Stimulated activated CD8-positive, alpha-beta memory T cell treated with anti-CD3 and anti-CD28 coated beads, Interleukin-4, amount 100 ng/mL, for 4 hours (primary cell): Measurements from ENCODE around the gene SEC16B.
"Not testable (repeated sequence)": the region's sequence is repeated elsewhere in the genome, so short reads cannot be mapped to it uniquely, and the experiment has no call there.

ENCODE experiments used
- DNase-seq, 2 donors: peaks; one replicate each; pipeline ENCODE4 v3.0.0-alpha.2; 2020; ENCODE audit warnings: low read depth in 2 of 2, low spot score in 1 of 2

The SEC16B gene

GRCh38 chr1:177969825-177970371 lies at the start of gene SEC16B:
Gene SEC16B (minus strand): TSS chr1:177970058. CDS start chr1:177967981, 2,077 bp downstream.
- DNase-seq = no peak

DNA sequence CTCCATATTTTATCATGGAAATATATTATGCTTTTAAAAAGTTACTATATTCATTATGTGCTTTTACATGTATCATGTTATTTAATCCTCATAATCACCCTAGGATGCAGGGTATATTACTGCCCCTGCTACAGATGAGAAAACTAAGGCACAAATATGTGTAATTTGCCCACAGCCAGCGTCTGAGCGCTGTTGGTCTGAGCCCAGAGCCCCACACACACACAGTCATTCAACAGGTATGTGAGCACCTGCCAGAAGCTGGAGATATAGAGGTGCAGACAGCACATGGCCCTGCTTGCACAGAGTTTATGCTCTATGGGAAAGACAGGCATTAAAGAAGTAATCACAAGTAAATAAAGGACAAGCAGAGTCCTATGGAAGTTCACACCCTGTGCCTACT lies 49.8 kb upstream of the SEC16B start:
- no peak for DNase-seq

- DNase-seq = no peak
Observed at GRCh38 chr1:178019208-178019607, 49.4 kb upstream of the SEC16B start.

GRCh38 chr1:178017517-178017916 lies 47.7 kb upstream of the SEC16B start:
- no peak for DNase-seq

GRCh38 chr1:178011864-178012503 lies 42.1 kb upstream of the SEC16B start:
- DNase-seq = no peak

- no peak for DNase-seq
Observed at GRCh38 chr1:178011465-178011828, 41.6 kb upstream of the SEC16B start.

- no peak for DNase-seq
Observed at GRCh38 chr1:178010674-178011464, 41.0 kb upstream of the SEC16B start.

DNA sequence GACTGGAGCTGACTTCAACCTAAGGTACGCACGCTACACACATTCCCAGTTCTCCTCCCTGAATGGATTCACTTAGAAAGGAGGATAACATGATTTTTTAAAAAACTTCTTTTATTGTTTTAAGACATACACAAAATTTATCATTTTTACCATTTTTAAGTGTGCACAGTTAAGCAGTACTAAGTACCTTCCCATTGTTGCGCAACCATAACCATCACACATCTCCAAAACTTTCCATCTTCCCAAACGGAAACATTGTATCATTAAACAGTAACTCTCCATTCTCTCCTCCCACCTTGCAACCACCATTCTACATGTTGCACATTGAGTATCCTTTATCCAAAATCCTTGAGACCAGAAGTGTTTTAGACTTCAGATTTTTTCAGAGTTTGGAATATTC lies 36.2 kb upstream of the SEC16B start:
- no peak for DNase-seq

GRCh38 chr1:178005450-178005849 lies 35.6 kb upstream of the SEC16B start:
- no peak for DNase-seq

GRCh38 chr1:178004926-178005391 lies 35.1 kb upstream of the SEC16B start:
- no peak for DNase-seq

GRCh38 chr1:177998696-177999631 lies 29.1 kb upstream of the SEC16B start:
- DNase-seq = no peak

GRCh38 chr1:177996957-177997356 lies 27.1 kb upstream of the SEC16B start:
- DNase-seq = no peak

- DNase-seq = no peak
Observed at GRCh38 chr1:177995369-177995768, 25.5 kb upstream of the SEC16B start.

GRCh38 chr1:177986281-177986680 lies 16.4 kb upstream of the SEC16B start:
- not testable (repeated sequence) for DNase-seq

- DNase-seq = no peak
Observed at GRCh38 chr1:177984761-177985160, 14.9 kb upstream of the SEC16B start.

DNA sequence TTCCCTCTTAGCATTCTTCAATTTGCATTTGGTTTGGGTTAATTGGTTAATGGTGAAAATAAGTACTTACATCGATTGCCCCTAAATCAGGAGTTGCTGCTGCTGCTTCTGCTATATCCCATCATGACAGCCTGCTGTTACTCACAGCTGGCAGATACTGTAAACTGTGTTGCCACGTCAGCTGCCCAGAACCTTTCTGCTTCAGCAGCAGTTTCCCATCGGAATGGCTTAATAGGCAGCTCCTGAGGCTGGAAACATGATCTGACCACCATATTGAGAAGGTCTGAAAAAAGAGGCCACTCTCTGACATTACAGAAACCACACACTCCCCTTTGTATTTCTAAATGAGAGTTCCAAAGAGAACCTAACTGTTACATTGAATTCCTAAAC lies 14.3 kb upstream of the SEC16B start:
- no peak for DNase-seq

GRCh38 chr1:177983482-177984135 lies 13.8 kb upstream of the SEC16B start:
- no peak for DNase-seq

GRCh38 chr1:177983077-177983476 lies 13.2 kb upstream of the SEC16B start:
- no peak for DNase-seq

- no peak for DNase-seq
Observed at GRCh38 chr1:177981200-177981599, 11.3 kb upstream of the SEC16B start.

DNA sequence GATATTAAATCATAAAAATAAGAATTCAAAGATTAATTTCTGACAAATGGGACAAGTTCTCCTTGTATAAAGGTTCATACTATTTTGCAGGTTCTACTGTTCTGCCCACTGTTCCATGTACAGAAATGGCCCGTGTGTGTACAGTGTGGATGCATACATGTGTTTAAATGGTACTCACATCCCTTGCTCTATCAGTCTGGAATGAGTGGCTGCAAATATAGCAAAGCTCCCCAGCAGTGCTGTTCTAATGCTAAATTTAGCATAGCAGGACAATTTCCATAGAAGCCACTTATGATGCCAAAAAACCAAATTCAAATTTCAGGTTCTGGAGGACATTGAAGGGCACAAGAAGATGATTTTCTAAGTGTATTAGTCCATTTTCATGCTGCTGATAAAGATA lies 9.4 kb upstream of the SEC16B start:
- no peak for DNase-seq

DNA sequence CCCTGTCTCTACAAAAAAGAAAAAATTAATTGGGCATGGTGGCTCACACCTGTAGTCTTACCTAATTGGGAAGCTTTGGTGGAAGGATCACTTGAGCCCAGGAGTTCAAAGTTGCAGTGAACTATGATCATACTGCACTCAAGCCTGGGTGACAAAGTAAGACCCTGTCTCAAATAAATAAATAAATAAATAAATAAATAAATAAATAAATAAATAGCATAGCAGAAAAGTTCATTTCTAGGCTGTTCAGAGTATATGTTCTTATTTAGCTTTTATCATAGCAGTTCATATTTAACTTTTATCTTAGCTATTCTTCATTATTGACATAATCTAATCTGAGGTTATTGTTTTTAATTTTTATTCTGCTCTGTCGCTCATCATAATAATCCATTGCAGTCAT lies 8.7 kb upstream of the SEC16B start:
- DNase-seq = no peak
